Panc1 (cell line): ENCODE results near the gene NIPBL.

ENCODE experiments used
- CTCF ChIP-seq: fragments of 450-650 bp; IDR thresholded peaks from 2 replicates; pipeline ENCODE4 v1.5.1; 2017; ENCODE audit warnings: mild to moderate bottlenecking
- POLR2AphosphoS5 ChIP-seq: IDR thresholded peaks from 2 replicates; pipeline ENCODE4 v1.6.1; 2012; ENCODE audit warnings: mild to moderate bottlenecking, low read depth, low read length, moderate library complexity
- REST ChIP-seq, 2 experiments: IDR thresholded peaks; 2 replicates each; pipeline ENCODE4 v1.6.1; 2011 to 2012; ENCODE audit warnings: low read depth in 2 of 2, control low read depth in 1 of 2, low read length in 1 of 2, mild to moderate bottlenecking in 1 of 2, moderate library complexity in 1 of 2; ENCODE audit not compliant: insufficient read depth in 1 of 2
- SIN3A ChIP-seq: IDR thresholded peaks from 2 replicates; pipeline ENCODE4 v1.6.1; 2012; ENCODE audit warnings: low read depth, mild to moderate bottlenecking, low read length, moderate library complexity, borderline replicate concordance; ENCODE audit not compliant: insufficient read depth
- TCF7L2 ChIP-seq: IDR thresholded peaks from 2 replicates; pipeline ENCODE4 v1.6.1; 2011; ENCODE audit warnings: mild to moderate bottlenecking, low read depth, low read length, inconsistent platforms

GRCh38 chr5:36939969-36940858 lies 63.6 kb downstream of the NIPBL start:
- TF ChIP-seq CTCF (no peak), POLR2AphosphoS5 (no peak), REST (IDR thresholded peaks at IDR 0.05; ENCODE audit: insufficient read depth in 1 of 2, low read depth in 2 of 2, low read length in 1 of 2) (no peak), SIN3A (no peak), TCF7L2 (no peak)
